DMS 273 (cell line): ENCODE results near the gene EXOC4.

Experiments
- DNase-seq: peaks from one replicate; lab custom pipeline; 2025; ENCODE audit not compliant: unreplicated experiment; lab: John Stamatoyannopoulos, UW

Gene EXOC4

GRCh38 chr7:133911724-133912123, 658.8 kb downstream of the EXOC4 start:
- DNase-seq, result no peak

GRCh38 chr7:133912916-133913697, 660.2 kb downstream of the EXOC4 start:
- no peak for DNase-seq

- DNase-seq, result no peak
These were observed 663.7 kb downstream of the EXOC4 start for GRCh38 chr7:133916621-133917020.

GRCh38 chr7:133919810-133920209, 666.9 kb downstream of the EXOC4 start:
- DNase-seq, result no peak

- no peak for DNase-seq
These were observed 668.8 kb downstream of the EXOC4 start for GRCh38 chr7:133921635-133922182.

DNA sequence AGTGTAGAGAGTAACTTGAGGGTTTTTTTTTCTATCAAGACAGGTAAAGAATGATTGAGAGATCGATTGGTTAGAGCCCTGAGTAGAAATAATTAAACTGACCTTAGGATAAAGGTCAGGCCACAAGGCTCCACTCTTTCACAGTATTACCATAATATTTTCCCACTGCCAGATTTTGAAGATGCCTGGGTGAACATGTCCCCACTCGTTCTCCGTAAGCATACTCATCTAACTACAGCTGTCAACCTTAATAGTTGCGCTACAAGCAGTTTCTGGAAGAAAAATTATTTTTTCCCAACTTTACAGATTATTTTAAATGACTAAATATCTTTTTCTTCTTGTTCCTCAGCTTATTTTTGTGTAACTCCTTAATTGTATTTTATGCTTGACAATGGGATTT, 671.1 kb downstream of the EXOC4 start:
- peak; percentile 7 for DNase-seq

DNA sequence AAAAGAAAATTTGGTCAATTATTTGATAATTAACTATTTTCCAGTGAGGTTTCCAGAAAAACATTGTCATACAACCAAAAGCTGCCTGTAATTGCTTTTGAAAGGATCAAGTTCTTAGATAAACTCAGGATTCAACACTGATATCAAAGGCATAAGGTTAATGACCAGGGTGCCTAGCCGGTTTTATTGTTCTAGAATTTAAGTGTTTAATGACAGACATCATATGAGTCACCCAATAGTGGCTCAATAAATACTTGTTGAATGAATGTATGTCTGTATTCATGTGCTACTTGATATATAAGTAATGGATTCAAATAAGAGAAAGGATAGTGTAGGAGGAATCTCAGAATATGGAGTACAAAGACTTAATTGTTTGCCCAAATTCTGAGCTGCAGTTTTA, 678.2 kb downstream of the EXOC4 start:
- no peak for DNase-seq

GRCh38 chr7:133932591-133932990, 679.7 kb downstream of the EXOC4 start:
- DNase-seq, result no peak

GRCh38 chr7:133934262-133934976, 681.5 kb downstream of the EXOC4 start:
- DNase-seq, result no peak

DNA sequence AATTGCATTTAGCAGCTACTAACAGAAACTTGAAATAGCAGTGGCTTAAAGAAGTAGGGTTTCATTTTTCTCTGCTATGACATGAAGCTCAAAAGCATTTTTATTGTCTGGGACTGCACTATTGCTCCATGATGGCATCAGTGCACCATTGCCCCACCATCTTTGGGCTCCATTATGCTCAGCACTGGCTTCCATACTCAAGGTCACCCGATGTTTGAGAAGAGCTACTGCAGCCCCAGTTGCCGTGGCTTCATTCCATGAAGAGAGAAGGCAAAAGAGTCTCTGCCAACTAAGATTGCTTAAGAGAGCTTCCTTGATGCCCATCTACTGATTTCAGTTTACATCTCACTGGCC, 682.1 kb downstream of the EXOC4 start:
- no peak for DNase-seq

DNA sequence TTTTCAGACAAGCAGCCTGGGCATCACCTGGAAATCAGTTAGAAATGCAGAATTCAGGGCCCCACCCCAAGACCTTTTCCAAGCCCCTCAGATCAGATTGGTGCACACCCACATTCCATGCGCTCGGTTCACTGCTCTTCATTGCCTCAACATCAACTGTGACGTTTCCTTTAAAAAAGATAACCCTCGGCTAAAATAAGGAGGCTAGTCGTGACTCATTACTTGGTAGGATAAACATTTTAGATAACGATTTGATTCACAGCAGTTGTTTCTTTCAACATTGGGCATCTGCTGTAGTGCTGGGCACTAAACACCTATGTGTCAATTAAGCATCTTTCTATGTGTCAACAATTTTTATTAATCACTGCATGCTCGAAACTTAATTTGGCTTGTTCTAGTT, 683.2 kb downstream of the EXOC4 start:
- DNase-seq, result no peak

GRCh38 chr7:133937786-133938185, 684.9 kb downstream of the EXOC4 start:
- no peak for DNase-seq

GRCh38 chr7:133940368-133940767, 687.5 kb downstream of the EXOC4 start:
- DNase-seq, result no peak

DNA sequence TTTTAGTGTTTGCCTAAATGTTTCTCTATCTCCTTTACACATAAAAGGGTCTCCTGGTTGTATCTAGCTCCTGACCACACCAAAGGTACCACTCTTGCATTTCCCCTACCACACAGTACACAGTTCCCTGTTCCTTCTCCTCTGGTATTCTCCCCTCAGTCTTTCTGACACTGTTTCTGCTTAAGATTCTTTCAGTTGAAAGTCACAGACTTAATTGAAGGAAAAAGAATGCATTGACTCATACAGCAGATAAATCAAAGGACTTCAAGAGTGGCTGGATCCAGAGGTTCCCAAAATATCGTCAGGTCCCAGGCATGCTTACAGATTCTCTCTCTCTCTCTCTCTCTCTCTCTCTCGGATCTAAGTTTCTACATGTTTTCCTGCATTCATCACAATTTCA, 688.6 kb downstream of the EXOC4 start:
- no peak for DNase-seq

DNA sequence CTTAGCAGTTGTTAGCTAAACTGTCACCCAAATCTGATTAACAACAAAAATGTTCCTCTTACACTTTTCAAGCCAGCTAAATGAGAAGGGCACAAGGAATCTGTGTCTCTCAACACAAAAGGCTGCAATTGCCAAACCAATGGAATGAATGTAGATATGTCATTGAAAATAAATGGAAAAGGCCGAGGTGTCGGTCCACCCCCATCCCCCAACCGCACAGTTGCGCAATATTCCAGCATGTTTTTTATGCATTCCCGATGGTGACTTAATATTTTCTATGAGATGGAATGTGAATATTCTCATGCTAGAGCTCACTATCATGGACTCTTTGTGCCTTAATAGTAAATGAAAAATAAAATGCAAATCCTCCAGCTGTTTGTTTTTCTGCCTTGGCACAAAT, 692.6 kb downstream of the EXOC4 start:
- no peak for DNase-seq

DNA sequence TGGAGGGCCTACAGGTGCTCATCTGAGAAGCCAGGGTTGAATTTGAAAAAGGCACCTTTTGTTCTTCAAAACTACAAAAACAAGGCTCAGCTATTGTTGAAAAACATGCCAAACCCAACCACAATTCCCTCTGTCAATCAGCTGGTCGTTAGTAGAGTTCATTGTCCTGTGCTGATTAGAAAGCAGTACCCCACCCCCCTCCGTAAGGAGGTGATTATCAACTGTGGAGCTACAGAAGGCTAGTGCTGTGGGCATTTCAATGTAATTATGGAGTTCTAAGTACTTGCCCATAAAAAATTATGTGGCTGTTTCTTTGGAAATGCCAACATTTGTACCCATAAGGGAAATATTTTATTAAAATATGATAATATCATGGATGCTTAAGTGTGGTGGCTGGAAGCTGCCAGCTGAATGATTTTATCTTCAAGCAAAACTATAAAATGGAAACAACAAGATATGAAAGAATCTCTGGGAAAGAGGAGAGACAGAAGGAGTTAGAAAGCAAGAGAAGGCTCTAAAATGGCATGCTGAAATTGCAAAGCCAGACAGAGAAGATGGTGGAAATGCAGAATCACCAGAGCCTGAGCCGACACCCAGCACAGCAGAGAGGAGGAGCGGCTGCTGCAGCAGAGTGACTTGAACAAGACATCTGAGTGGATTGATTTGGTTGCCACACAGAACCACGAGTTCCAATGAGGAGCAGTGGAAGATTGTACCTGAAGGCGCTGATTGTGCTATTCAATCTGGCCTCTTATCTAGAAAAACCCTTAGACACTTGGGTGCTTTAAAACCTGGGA, 694.8 kb downstream of the EXOC4 start:
- no peak for DNase-seq

GRCh38 chr7:133948588-133948987, 695.7 kb downstream of the EXOC4 start:
- no peak for DNase-seq

DNA sequence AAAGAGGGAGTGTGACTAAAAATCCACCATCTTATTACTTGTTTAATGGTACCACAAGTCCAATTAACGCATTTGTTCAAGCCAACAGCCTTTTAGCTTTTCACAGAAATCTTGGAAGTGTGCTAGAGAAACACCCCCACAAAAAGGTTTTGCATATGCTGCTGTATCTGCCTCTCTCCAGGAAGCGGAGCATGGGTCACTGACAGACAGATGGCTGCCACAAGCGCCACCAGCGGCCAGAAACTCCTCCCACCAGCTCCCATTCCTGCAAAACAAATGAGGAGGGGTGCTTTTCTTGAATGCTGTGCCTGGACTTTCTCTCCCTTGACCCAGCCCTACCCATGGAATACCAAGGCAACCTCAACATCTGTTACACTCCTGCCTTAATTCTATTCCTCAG, 698.0 kb downstream of the EXOC4 start:
- DNase-seq, result peak; percentile 16

DNA sequence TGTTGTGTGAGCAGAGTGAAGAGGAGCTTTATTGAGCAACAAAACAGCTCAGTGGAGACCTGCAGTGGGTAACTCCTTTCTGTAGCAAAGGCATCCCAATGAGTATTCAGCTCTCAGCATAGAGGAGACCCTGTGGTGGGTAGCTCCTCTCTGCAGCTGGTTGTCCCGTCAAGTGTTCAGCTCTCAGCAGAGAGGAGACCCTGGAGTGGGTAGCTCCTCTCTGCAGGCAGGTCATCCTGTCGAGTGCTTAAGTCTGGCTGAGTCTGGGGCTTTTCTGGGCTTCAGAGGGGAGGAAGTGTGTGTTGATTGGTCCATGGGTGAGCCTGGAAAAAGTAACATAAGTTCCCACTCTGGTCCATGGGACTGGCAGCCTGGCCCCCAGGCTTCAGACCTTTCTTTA, 702.3 kb downstream of the EXOC4 start:
- DNase-seq, result no peak

- no peak for DNase-seq
These were observed 705.0 kb downstream of the EXOC4 start for GRCh38 chr7:133957845-133958244.

GRCh38 chr7:133958822-133959221, 705.9 kb downstream of the EXOC4 start:
- DNase-seq, result no peak

DNA sequence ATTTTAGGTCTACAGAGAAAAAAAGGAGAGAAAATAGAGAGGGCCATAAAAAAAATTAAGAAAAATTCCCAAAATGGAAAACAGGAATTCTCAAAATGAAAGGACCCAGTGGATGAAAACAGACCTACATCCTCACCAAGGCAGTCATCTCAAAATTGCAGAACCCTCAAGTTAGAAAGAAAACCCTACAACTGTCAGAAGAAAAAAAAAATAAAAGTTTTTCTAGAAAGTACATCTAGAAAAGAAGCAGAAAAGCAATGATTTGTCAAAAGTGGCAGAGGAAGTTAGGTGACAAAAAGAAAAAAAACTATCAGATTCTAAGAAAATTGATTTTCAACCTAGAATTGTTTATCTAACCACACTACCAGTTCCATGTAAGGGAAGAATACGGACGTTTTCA, 706.6 kb downstream of the EXOC4 start:
- DNase-seq, result no peak
